ENCODE measurements around the gene SMS.

The SMS gene

DNA sequence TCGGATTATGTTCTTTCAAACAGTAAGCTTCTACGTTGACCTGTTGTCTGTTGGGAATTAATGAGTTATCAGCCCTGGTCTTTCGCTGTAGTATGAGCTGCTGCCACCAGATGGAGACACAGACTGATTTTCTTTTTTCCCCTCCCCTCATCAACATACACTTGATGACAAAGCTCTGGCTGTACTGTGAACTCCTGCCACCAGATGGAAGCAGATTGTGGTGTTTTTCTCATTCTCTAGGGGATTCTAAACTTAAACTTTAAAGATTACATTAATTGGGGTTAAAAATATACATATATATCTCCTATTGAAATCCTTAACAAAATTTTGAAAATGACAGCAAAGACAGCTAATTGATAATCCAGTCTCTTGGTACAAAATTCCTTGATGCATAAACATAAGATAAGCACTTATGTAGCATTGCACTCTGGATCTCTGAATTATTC, 44.8 kb downstream of the SMS start:
- DNase-seq = peak; percentile 3

DNA sequence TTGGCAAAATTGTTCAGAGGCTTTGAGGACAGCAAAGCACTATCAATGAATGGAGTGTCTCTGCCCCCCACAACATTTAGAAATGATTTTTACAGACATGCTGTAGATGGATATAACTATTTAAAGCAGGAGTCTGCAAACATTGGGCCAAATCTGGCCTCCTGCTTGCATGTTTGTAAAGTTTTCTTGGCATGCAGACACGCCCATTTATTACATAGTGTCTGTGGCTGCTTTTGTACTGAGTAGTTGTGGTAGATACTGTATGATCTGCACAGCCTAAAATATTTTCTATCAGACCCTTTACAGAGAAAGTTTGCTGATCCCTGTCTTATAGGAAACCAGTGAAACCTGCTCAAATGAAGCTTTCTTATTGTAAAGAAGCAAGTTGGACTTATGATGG, 46.1 kb downstream of the SMS start:
- no peak for DNase-seq

DNA sequence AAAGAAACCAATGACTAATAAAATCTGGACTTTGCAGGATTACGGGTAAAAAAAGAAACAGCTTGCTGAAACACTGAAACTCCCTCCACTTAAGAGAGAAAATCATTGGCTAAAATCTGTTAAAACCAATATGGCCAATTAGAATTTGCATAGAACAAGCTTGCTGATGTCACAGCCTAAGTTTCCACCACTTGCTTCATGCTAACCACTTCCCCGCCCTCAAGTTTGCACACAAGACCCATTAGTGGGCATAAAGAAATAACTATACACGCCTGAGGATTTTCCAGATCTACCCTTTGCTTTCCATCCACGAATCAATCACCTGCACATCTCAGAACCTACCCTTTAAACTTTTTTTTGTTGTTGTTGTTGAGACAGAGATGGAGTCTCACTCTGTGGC, 48.9 kb downstream of the SMS start:
- no peak for DNase-seq

- DNase-seq = no peak
Measured at GRCh38 chrX:21990832-21991231, 50.3 kb downstream of the SMS start.

- no peak for DNase-seq
Measured at GRCh38 chrX:21991504-21991903, 51.0 kb downstream of the SMS start.

DNA sequence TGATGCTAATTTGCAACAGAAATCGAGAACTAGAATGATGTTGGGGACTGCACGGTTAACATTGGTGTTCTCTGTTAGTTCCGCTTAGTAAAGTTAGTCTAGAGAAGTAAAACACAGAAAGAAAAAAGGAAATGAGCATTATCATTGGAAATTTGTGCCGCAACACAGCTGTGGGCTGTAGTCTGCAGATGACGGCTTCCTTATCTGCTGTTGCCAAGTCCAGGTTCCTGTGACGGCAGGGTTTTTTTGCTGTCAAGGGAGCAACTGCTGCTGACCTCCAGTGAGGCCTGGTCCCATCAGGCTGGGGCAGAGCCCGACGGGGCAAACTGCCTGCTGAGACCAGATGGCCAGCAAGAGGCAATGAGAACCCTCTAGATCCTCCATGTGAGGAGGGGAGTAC, 52.8 kb downstream of the SMS start:
- no peak for DNase-seq

GRCh38 chrX:21996872-21997455, 56.5 kb downstream of the SMS start:
- no peak for DNase-seq

DNA sequence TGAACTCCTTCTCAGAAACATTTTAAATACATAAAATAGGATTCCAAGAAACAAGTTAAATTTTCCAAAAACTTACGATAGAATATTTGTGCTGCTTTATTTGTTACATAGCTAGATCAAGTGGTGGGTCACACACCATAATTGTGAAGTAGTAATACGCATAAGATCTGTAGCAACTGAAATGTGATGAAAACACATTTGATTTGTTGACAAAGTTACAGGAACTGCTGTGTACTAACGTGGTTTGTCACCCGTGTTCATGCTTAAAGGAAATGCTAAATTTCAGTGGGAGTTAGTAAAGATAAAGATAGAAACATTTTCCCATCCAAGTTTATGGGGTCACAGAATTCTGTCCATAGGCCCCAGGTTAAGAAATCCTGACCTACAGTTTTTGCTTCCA, 57.5 kb downstream of the SMS start:
- no peak for DNase-seq

DNA sequence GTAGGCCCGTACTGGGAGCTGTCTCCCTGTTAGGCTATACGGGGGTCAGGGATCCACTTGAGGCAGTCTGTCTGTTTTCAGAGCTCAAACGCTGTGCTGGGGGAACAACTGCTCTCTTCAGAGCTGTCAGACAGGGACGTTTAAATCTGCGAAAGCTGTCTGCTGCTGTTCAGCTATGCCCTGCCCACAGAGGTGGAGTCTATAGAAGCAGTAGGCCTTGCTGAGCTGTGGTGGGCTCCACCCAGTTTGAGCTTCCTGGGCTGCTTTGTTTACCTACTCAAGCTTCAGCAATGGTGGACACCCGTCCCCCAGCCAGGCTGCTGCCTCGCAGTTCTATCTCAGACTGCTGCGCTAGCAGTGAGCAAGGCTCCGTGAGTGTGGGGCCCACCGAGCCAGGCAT, 64.4 kb downstream of the SMS start:
- DNase-seq = no peak

DNA sequence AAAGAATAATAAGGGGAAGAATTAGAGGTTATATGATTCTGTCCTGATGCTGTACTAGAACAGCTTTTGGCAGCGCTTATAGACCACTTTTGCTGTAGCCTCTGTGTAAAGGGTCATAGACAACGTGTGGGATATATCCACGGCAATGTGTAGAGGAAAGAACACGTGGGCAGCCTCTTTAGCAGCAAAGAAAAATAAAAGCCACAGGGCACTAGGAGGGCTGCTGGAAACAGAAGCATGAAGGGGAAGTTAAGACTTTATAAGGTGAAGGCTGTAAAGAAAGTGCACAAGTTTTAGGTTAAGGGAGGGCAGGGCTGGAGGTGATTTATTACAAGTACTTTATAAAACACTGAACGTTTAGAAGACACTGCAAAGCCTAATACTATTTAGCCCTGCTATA, 71.5 kb downstream of the SMS start:
- DNase-seq = no peak

GRCh38 chrX:22012931-22013330, 72.4 kb downstream of the SMS start:
- DNase-seq = no peak

- no peak for DNase-seq
Measured at GRCh38 chrX:22015139-22015750, 74.7 kb downstream of the SMS start.

GRCh38 chrX:22021751-22022324, 81.3 kb downstream of the SMS start:
- DNase-seq = no peak

DNA sequence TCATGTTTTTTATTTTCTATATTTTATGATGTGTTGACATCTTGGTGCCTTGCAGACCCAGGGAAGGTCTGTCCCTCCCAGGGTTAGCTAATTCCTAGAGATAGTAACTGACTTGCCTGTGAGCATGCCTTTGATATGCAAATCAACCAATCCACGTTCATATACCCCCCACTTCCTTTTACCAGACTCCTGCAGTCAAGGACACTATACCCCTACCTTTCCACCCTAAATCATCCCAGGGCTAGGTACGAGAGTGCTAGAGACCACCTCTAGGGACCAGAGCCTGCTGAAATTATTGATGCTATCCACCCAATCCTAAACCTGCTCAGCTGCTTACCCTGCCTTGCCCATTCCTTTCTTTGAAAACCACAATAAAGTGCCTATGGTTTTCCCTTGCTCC, 84.1 kb downstream of the SMS start:
- DNase-seq = no peak

- no peak for DNase-seq
Measured at GRCh38 chrX:22025751-22026150, 85.2 kb downstream of the SMS start.

DNA sequence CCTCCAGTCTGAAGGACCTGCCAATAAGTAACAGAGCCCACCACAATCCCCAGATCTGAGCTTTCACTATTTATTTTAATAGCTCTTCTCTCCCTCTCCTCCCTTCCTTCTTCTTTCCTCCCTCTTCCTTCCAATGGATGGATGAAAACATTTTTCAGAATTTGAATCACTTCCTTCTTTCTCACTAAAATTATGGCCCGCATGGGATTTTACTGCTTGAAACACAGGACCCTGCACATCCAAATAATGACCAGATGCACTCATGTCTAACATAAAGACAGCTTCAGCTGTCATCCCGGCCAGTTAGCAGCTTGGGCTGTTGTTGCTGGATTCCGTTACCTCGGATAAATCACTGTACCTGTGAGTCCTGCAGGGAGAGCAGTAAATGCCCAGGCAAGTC, 86.2 kb downstream of the SMS start:
- no peak for DNase-seq

- no peak for DNase-seq
Measured at GRCh38 chrX:22032084-22032483, 91.6 kb downstream of the SMS start, which contains the start of gene PHEX. Gene PHEX (plus strand): TSS chrX:22032325. CDS start chrX:22033006, 681 bp downstream.

DNA sequence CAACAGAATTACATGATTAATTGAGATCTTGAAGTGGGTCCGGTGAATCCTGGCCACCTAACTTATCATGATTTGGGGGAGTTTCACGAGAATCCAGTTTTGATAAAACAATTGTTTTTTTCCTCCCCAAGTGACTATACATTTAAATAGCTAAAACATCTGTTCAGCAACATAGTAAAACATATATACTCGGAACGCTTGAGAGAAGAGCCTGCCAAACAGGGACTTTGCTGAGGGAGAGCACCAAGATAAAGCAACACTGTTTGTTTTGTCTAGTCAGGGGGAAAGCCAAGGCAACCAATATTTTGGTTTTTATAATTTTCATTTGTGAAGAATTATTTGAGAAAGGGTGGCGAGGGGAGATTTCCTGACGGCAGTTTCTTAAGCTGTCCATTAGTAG, 92.0 kb downstream of the SMS start:
- no peak for DNase-seq

- DNase-seq = no peak
Measured at GRCh38 chrX:22033818-22034217, 93.3 kb downstream of the SMS start.

- no peak for DNase-seq
Measured at GRCh38 chrX:22035236-22035635, 94.7 kb downstream of the SMS start.

- no peak for DNase-seq
Measured at GRCh38 chrX:22037225-22037624, 96.7 kb downstream of the SMS start.

- DNase-seq = no peak
Measured at GRCh38 chrX:22037911-22038537, 97.5 kb downstream of the SMS start.

DNA sequence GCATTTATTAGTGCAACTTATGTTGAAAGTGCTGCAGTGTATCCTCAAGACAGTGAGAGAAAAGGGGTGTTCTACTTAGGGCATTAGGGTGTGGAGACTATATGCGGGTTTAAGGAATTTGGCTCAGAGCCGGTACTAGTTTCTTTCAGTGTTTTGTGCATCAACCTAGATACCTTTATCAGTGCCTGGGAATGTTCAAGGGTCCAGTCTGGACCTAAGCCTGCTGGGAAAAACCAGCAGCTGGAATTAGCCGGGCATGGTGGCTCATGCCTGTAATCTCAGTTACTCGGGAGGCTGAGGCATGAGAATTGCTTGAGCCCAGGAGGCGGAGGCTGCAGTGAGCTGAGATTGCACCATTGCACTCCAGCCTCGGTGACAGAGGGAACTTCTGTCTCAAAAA, 99.0 kb downstream of the SMS start:
- DNase-seq = no peak

- no peak for DNase-seq
Measured at GRCh38 chrX:22040184-22040583, 99.7 kb downstream of the SMS start.

All from NCI-H1436 treated with DMSO at 0.1 percent for 48 hours (cell line).